HL-60 (cell line): ENCODE data around the gene ZNF638.

Source experiments
- DNase-seq, 2 experiments: peaks; one replicate each; pipeline ENCODE4 v3.0.0-alpha.2; 2010 to 2020; ENCODE audit warnings: low read depth in 1 of 2, low spot score in 1 of 2
- H3K27ac ChIP-seq: fragments of 250-450 bp; sonication (Bioruptor Pico); replicated peaks from 2 replicates; pipeline ENCODE4 v1.5.1; 2020; ENCODE audit warnings: mild to moderate bottlenecking, moderate library complexity
- H3K27me3 ChIP-seq: fragments of 250-450 bp; sonication (Bioruptor Pico); 2 replicates; pipeline ENCODE4 v1.5.1; 2021; ENCODE audit warnings: mild to moderate bottlenecking, moderate library complexity; ENCODE audit not compliant: insufficient read depth, poor library complexity, severe bottlenecking
- H3K4me3 ChIP-seq: replicated peaks from 2 replicates; pipeline ENCODE4 v1.5.1; 2011; ENCODE audit warnings: mild to moderate bottlenecking, control low read depth, low read length; ENCODE audit not compliant: insufficient read depth
- GABPA ChIP-seq: IDR thresholded peaks from 2 replicates; pipeline ENCODE4 v1.6.1; 2012; ENCODE audit warnings: low read depth
- POLR2AphosphoS5 ChIP-seq: IDR thresholded peaks from 2 replicates; pipeline ENCODE4 v1.6.1; 2012; ENCODE audit warnings: low read depth
- SPI1 ChIP-seq: IDR thresholded peaks from 2 replicates; pipeline ENCODE4 v1.6.1; 2012; ENCODE audit warnings: low read depth, mild to moderate bottlenecking, borderline replicate concordance
- TF ChIP-seq, protein P1 (sequence below): IDR thresholded peaks from 2 replicates; pipeline ENCODE4 v1.6.1; 2012; ENCODE audit warnings: low read depth; ENCODE audit not compliant: insufficient replicate concordance
- TF ChIP-seq, protein P2 (sequence below): IDR thresholded peaks from one replicate; pipeline ENCODE4 v1.5.1; 2011; ENCODE audit warnings: low read length, control low read depth, inconsistent platforms; ENCODE audit not compliant: insufficient read depth

ZNF638 gene

DNA sequence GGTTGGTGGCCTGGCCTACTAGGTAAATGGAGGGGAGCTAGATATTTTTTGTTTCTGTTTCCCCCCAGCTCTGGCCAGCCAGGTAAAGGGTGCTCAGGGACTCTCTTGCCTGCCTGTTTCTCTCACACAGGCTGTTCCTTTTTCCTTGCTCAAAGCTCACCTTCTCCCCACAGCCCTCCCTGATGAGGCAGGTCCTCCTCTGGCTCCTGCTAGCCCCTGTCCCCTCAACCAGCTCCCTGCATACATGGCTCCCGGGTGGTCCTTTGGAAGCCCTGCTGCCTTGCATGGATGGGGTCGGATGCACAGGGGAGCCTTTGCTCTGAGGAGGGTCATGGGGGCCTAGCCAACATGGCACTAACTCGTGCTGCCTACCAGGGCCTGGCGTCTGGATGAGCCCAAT is 149.5 kb downstream of the ZNF638 start:
- H3K27ac ChIP-seq, result no peak overlapping the region
- no peaks in the 10 kb centered on the region for H3K27me3 ChIP-seq
- DNase-seq, result no peak
- no peak overlapping the region for H3K4me3 ChIP-seq
- TF ChIP-seq SPI1, result no peak
- TF ChIP-seq, protein P1, sequence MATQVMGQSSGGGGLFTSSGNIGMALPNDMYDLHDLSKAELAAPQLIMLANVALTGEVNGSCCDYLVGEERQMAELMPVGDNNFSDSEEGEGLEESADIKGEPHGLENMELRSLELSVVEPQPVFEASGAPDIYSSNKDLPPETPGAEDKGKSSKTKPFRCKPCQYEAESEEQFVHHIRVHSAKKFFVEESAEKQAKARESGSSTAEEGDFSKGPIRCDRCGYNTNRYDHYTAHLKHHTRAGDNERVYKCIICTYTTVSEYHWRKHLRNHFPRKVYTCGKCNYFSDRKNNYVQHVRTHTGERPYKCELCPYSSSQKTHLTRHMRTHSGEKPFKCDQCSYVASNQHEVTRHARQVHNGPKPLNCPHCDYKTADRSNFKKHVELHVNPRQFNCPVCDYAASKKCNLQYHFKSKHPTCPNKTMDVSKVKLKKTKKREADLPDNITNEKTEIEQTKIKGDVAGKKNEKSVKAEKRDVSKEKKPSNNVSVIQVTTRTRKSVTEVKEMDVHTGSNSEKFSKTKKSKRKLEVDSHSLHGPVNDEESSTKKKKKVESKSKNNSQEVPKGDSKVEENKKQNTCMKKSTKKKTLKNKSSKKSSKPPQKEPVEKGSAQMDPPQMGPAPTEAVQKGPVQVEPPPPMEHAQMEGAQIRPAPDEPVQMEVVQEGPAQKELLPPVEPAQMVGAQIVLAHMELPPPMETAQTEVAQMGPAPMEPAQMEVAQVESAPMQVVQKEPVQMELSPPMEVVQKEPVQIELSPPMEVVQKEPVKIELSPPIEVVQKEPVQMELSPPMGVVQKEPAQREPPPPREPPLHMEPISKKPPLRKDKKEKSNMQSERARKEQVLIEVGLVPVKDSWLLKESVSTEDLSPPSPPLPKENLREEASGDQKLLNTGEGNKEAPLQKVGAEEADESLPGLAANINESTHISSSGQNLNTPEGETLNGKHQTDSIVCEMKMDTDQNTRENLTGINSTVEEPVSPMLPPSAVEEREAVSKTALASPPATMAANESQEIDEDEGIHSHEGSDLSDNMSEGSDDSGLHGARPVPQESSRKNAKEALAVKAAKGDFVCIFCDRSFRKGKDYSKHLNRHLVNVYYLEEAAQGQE, result no peak
- TF ChIP-seq POLR2AphosphoS5, result no peak
- no peak for TF ChIP-seq GABPA
- TF ChIP-seq, protein P2, sequence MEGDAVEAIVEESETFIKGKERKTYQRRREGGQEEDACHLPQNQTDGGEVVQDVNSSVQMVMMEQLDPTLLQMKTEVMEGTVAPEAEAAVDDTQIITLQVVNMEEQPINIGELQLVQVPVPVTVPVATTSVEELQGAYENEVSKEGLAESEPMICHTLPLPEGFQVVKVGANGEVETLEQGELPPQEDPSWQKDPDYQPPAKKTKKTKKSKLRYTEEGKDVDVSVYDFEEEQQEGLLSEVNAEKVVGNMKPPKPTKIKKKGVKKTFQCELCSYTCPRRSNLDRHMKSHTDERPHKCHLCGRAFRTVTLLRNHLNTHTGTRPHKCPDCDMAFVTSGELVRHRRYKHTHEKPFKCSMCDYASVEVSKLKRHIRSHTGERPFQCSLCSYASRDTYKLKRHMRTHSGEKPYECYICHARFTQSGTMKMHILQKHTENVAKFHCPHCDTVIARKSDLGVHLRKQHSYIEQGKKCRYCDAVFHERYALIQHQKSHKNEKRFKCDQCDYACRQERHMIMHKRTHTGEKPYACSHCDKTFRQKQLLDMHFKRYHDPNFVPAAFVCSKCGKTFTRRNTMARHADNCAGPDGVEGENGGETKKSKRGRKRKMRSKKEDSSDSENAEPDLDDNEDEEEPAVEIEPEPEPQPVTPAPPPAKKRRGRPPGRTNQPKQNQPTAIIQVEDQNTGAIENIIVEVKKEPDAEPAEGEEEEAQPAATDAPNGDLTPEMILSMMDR, result no peak

DNA sequence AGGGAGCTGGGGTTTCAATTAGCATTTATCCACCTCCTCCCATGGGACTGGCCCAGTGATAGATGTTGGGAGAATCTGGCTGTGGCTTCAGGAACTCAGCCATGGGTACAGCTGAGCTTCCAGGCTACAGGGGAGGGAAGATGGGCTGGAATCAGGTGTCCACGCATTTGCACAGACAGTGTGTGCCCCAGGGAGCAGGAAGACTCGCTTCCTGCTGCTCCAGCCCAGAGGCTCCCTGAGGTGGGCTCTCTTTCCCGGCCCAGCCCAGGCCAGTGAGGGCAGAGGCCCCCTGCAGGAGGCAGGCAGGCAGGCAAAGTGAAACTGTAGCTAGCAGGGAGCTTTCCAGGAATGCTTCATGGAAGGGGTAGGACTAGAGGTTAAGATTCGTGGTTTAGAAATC is 150.5 kb downstream of the ZNF638 start:
- Histone ChIP-seq H3K27me3 (no peaks in the 10 kb centered on the region), H3K4me3 (no peak overlapping the region), H3K27ac (no peak overlapping the region)
- TF ChIP-seq GABPA, result no peak
- TF ChIP-seq, protein P2, result no peak
- no peak for DNase-seq

DNA sequence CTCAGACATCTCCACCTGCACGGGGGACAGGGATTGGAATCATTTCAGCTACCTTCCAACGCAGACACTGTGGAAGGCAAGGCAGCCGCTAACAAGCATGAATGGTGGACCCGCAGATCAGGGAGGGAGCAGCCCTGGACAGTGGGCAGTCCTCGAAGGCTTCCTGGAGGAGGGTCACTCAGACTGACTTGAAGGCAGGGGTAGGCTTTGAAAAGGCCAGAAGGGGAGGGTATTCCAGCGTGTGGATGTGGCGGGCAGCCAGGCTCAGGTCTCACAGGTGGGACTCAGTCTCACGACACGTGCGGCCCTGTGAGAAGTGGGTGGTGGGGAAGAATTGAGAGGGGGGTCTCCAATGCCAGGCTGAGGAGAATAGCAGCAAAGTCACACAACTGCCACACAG is 151.7 kb downstream of the ZNF638 start:
- no peak overlapping the region for H3K27ac ChIP-seq
- H3K4me3 ChIP-seq, result no peak overlapping the region
- no peaks in the 10 kb centered on the region for H3K27me3 ChIP-seq
- DNase-seq, result no peak
- no peak for TF ChIP-seq GABPA

DNA sequence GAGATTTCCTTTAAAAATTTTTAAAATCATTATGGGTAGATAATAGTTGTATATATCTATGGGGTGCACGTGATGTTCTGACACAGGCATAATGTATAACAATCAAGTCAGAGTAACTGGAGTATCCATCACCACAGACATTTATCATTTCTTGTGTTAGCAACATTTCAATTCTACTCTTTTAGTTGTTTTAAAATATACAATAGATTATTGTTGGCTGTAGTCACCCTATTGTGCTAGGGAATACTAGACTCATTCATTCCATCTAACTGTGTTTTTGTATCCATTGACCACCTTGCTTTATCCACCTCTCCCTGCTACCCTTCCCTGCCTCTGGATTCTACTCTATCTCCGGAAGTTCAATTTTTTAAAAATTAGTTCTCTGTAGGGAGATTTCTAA is 152.8 kb downstream of the ZNF638 start:
- no peak for TF ChIP-seq POLR2AphosphoS5
- no peak for TF ChIP-seq SPI1
- TF ChIP-seq GABPA, result no peak
- TF ChIP-seq, protein P1, result no peak
- TF ChIP-seq, protein P2, result no peak
- H3K27ac ChIP-seq, result no peak overlapping the region
- no peak for DNase-seq

More for the DNA sequence above, 152.8 kb downstream of the ZNF638 start:
- Histone ChIP-seq H3K4me3 (no peak overlapping the region), H3K27me3 (no peaks in the 10 kb centered on the region)
